Measurements from ENCODE around the gene TGFB2.

DNA sequence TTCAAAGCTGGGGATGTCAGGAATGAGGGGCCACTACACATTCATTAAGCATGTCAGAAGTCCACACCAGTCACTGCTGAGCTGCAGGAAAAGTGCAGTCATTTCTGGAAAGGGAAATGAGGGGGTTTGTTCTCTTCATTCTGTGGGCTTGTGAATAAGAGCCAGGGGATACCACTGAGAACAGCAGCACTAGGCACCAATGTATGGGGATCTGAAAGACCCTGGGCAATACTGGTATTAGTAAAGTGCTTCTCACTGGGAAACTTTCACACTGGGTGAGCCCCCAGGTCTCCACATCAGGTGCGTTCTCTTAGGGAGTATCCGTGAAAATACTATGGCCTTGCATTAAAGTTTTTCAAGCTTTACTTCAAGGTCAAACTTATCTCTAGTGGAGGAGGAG is 49.9 kb downstream of the TGFB2 start:
- TF ChIP-seq, protein P1, sequence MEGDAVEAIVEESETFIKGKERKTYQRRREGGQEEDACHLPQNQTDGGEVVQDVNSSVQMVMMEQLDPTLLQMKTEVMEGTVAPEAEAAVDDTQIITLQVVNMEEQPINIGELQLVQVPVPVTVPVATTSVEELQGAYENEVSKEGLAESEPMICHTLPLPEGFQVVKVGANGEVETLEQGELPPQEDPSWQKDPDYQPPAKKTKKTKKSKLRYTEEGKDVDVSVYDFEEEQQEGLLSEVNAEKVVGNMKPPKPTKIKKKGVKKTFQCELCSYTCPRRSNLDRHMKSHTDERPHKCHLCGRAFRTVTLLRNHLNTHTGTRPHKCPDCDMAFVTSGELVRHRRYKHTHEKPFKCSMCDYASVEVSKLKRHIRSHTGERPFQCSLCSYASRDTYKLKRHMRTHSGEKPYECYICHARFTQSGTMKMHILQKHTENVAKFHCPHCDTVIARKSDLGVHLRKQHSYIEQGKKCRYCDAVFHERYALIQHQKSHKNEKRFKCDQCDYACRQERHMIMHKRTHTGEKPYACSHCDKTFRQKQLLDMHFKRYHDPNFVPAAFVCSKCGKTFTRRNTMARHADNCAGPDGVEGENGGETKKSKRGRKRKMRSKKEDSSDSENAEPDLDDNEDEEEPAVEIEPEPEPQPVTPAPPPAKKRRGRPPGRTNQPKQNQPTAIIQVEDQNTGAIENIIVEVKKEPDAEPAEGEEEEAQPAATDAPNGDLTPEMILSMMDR (IDR thresholded peaks at IDR 0.05), result no peak
- no peak for TF ChIP-seq EZH2 (IDR thresholded peaks at IDR 0.05; ENCODE audit: borderline replicate concordance, insufficient read depth, low read depth, low read length, poor library complexity, severe bottlenecking)
